Epithelial cell of umbilical artery (primary cell): ENCODE measurements around the gene CHD9NB. TPM values are rescaled to one million over a fixed set of nuclear protein-coding genes. Genes with fewer than 3 reads are reported as not detected.

ENCODE experiments used
- total RNA-seq: library from RNA; depleted of rRNA; stranded (reverse); fragments of >200 nt; gene quantifications from 2 replicates; pipeline ENCODE4 v1.2.3, GENCODE V29; 2014

The CHD9NB gene
- 0.97 and 1.2 TPM in 2 replicates for total RNA-seq

GRCh38 chr16:53052519-53053501 is at the start of gene CHD9NB:
TSS of gene CHD9NB (minus strand) at chr16:53052897. CDS start at chr16:53044158, 8,739 bp downstream.

GRCh38 chr16:53054670-53055485 is 2.2 kb upstream of the CHD9NB start, which contains the start of gene CHD9:
TSS of gene CHD9 (plus strand) at chr16:53054991. CDS start at chr16:53156090, 101,099 bp downstream.

Other genes starting within 250 kb of the CHD9NB start
- 32.8 and 57.6 TPM in 2 replicates for gene CHD9, start 2.1 kb upstream of the CHD9NB start, total RNA-seq